ENCODE results near the gene TRIP10.
A peak's percentile ranks its signal among the peaks of the same experiment; 100 is the strongest.
"Not testable (repeated sequence)": the region's sequence is repeated elsewhere in the genome, so short reads cannot be mapped to it uniquely, and the experiment has no call there.

TRIP10 gene

DNA sequence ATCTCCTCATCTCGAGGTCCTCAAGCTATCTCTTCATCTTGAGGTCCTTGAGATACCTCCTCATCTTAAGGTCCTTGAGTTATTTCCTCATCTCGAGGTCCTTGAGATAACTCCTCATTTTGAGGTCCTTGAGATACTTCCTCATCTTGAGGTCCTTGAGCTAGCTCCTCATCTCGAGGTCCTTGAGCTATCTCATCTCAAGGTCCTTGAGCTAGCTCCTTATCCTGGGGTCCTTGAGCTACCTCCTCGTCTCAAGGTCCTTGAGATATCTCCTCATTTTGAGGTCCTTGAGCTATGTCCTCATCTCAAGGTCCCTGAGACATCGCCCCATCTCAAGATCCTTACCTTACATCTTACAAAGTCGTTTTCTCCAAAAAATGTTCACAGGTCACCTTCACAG is 51.8 kb downstream of the TRIP10 start:
- TF ChIP-seq CTCF (conservative IDR thresholded peaks at IDR 0.05) = no peak
- no peak overlapping the region for H3K27ac ChIP-seq

DNA sequence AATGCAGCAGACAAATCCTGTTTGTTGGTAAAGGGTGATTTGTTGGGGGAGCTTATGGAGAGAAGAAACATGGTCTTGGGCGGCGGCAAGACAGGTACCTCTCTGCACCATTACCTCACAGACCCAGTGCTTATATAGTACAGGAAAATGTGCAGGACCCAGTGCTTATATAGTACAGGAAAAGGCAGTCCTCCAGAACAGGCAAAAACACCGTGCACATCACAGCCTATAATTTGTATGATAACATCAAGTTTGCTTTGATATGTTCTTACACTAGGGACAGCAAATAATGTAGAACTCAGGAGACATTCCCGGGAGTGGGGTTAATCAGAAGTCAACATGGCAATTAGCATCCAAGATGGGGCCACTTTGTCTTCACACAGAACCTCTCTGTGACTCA is 53.9 kb downstream of the TRIP10 start:
- peak overlapping the region; percentile 75 for H3K27ac ChIP-seq
- no peak for TF ChIP-seq CTCF (conservative IDR thresholded peaks at IDR 0.05)

DNA sequence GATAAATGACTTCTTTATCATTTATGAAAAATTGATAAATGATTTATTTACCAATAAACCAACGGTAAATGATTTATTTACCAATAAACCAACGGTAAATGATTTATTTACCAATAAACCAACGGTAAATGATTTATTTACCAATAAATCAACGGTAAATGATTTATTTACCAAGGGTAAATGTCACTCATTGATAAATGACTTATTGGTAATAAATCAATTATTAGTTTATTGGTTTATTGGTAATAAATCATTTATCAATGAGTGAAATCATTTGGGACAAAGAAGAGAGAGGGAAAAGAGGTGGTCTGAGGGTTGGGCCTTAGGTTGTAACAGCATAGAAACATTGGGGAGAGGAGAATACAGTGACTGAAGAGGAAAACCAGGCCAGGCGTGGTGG is 54.5 kb downstream of the TRIP10 start:
- no peak for TF ChIP-seq CTCF (conservative IDR thresholded peaks at IDR 0.05)
- peak overlapping the region; percentile 75 for H3K27ac ChIP-seq

GRCh38 chr19:6794686-6795431 is 55.4 kb downstream of the TRIP10 start:
- no peak for TF ChIP-seq CTCF (conservative IDR thresholded peaks at IDR 0.05)
- H3K27ac ChIP-seq = peak overlapping the region; percentile 75; the same call in 1 of the 2 replicates

GRCh38 chr19:6796278-6796677 is 56.8 kb downstream of the TRIP10 start:
- no peak overlapping the region for H3K27ac ChIP-seq
- TF ChIP-seq CTCF (conservative IDR thresholded peaks at IDR 0.05) = no peak

- TF ChIP-seq CTCF (conservative IDR thresholded peaks at IDR 0.05) = no peak
- no peak overlapping the region for H3K27ac ChIP-seq
Observed at GRCh38 chr19:6797646-6798045, 58.2 kb downstream of the TRIP10 start.

GRCh38 chr19:6800160-6800790 is 60.8 kb downstream of the TRIP10 start:
- not testable (repeated sequence) for H3K27ac ChIP-seq

DNA sequence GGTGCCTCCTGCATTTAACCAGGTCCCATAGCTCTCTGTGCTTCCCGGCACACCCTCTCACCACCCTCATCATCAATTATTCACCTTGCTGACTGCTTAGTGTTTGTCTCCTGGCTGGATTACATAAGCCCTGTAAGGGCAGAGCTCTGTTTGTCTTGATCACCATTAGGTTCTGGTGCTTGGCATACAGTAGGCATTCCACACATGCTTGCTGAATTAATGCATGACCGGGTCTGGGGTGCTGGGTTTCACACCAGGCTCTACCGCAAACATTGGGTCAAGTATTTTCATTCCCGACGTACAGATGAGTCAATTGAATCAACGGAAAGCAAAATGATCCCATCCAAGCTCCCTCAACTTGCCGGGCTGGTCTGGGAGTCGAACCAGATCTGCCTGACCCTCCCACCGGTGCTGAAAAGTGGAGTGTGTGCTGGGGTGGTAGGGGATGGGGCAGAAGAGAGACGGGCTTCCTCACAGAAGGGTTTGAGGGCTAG is 61.6 kb downstream of the TRIP10 start:
- no peak overlapping the region for H3K27ac ChIP-seq
- TF ChIP-seq CTCF (conservative IDR thresholded peaks at IDR 0.05) = no peak
